Renal pelvis (tissue), 3 donors: ENCODE measurements around the gene LCN6. TPM values are rescaled to one million over a fixed set of nuclear protein-coding genes. Genes with fewer than 3 reads are reported as not detected.

ENCODE experiments used
- polyA plus RNA-seq, 3 donors: library from polyadenylated mRNA; unstranded; fragments of 120-200 nt; gene quantifications; one replicate each; pipeline ENCODE4 v1.2.1, GENCODE V29; 2013; ENCODE audit not compliant: insufficient read length in 3 of 3

Gene LCN6
- polyA plus RNA-seq, 3 donors = not detected

Other genes with a start within 250 kb of the LCN6 start
- 10 to 100 TPM; 36.9 to 41.8 (median 40.9) TPM for gene NOTCH1, start 202.5 kb downstream of the LCN6 start, polyA plus RNA-seq
- 10 to 100 TPM; 60.9 to 86.3 (median 86.0) TPM for gene EGFL7, start 85.6 kb downstream of the LCN6 start, polyA plus RNA-seq
- 10 to 100 TPM; 51.5 to 61.0 (median 59.4) TPM for gene AGPAT2, start 61.1 kb downstream of the LCN6 start, polyA plus RNA-seq
- 10 to 100 TPM; 34.3 to 48.4 (median 48.0) TPM for gene DIPK1B, start 36.0 kb downstream of the LCN6 start, polyA plus RNA-seq
- gene LCN10, start 5.6 kb downstream of the LCN6 start, polyA plus RNA-seq = 1 to 10 TPM; 1.3 to 2.8 (median 2.4) TPM
- under 1 TPM in 2 of 3 donors, not detected in 1; 0.06 to 0.25 TPM for gene LCN8, start 9.7 kb upstream of the LCN6 start, polyA plus RNA-seq
- under 1 TPM; 0.06 to 0.21 (median 0.15) TPM for gene LCN15, start 16.0 kb upstream of the LCN6 start, polyA plus RNA-seq
- 10 to 100 TPM; 77.3 to 83.8 (median 78.0) TPM for gene TMEM141, start 42.8 kb upstream of the LCN6 start, polyA plus RNA-seq
- gene CCDC183, start 47.8 kb upstream of the LCN6 start, polyA plus RNA-seq = 1 to 10 TPM; 5.7 to 7.6 (median 7.2) TPM
- 10 to 100 TPM; 66.7 to 81.4 (median 78.7) TPM for gene RABL6, start 59.4 kb upstream of the LCN6 start, polyA plus RNA-seq
- 1 to 10 TPM; 1.5 to 1.7 (median 1.6) TPM for gene AJM1, start 94.0 kb upstream of the LCN6 start, polyA plus RNA-seq
- gene PHPT1, start 100.9 kb upstream of the LCN6 start, polyA plus RNA-seq = 100 to 1,000 TPM in 2 of 3 donors, 10 to 100 TPM in 1; 82.5 to 120 (median 115) TPM
- gene MAMDC4, start 103.8 kb upstream of the LCN6 start, polyA plus RNA-seq = 10 to 100 TPM in 1 of 3 donors, 1 to 10 TPM in 2; 9.5 to 11.6 (median 10.0) TPM
- gene EDF1, start 117.8 kb upstream of the LCN6 start, polyA plus RNA-seq = 100 to 1,000 TPM; 342 to 449 (median 388) TPM
- gene TRAF2, start 138.0 kb upstream of the LCN6 start, polyA plus RNA-seq = 10 to 100 TPM; 15.3 to 17.4 (median 16.4) TPM
- 10 to 100 TPM; 48.7 to 65.9 (median 64.8) TPM for gene FBXW5, start 196.2 kb upstream of the LCN6 start, polyA plus RNA-seq
- 1 to 10 TPM in 2 of 3 donors, under 1 TPM in 1; 0.83 to 1.3 (median 1.2) TPM for gene C8G, start 196.7 kb upstream of the LCN6 start, polyA plus RNA-seq
- 10 to 100 TPM; 23.7 to 39.5 (median 37.3) TPM for gene LCN12, start 203.7 kb upstream of the LCN6 start, polyA plus RNA-seq
- 10 to 100 TPM; 52.6 to 87.9 (median 87.8) TPM for gene PTGDS, start 229.0 kb upstream of the LCN6 start, polyA plus RNA-seq
- under 1 TPM; 0.18 to 0.38 (median 0.36) TPM for gene LCNL1, start 234.5 kb upstream of the LCN6 start, polyA plus RNA-seq
- 10 to 100 TPM; 33.4 to 40.8 (median 40.4) TPM for gene PAXX, start 243.9 kb upstream of the LCN6 start, polyA plus RNA-seq
- gene CLIC3, start 248.0 kb upstream of the LCN6 start, polyA plus RNA-seq = under 1 TPM; 0.29 to 0.57 (median 0.47) TPM